Skeletal muscle satellite cell (primary cell): Measurements from ENCODE around the gene VPS26A. TPM values are rescaled to one million over a fixed set of nuclear protein-coding genes. Genes with fewer than 3 reads are reported as not detected.

ENCODE experiments used
- H3K27me3 ChIP-seq: 2 replicates; pipeline ENCODE4 v1.7.0; 2013; ENCODE audit warnings: low read length; ENCODE audit not compliant: control insufficient read depth, insufficient read depth
- H3K36me3 ChIP-seq: 2 replicates; pipeline ENCODE4 v1.7.0; 2013; ENCODE audit warnings: mild to moderate bottlenecking, control low read depth, low read length; ENCODE audit not compliant: insufficient read depth
- H3K4me1 ChIP-seq: 2 replicates; pipeline ENCODE4 v1.7.0; 2013; ENCODE audit warnings: low read length; ENCODE audit not compliant: control insufficient read depth, insufficient read depth
- H3K4me2 ChIP-seq: 2 replicates; pipeline ENCODE4 v1.7.0; 2013; ENCODE audit warnings: mild to moderate bottlenecking, low read length
- H3K4me3 ChIP-seq: 2 replicates; pipeline ENCODE4 v1.7.0; 2013; ENCODE audit warnings: low read length
- H3K9ac ChIP-seq: 2 replicates; pipeline ENCODE4 v1.7.0; 2013; ENCODE audit warnings: mild to moderate bottlenecking, low read depth, low read length, moderate library complexity
- H3K9me3 ChIP-seq: replicated peaks from 2 replicates; pipeline ENCODE4 v1.7.0; 2013; ENCODE audit warnings: mild to moderate bottlenecking, control low read depth, low read length
- total RNA-seq: library from RNA; depleted of rRNA; stranded (reverse); fragments of >200 nt; gene quantifications from 2 replicates; pipeline ENCODE4 v1.2.3, GENCODE V29; 2012; rRNA removed

Gene VPS26A
- 19.0 and 32.7 TPM in 2 replicates for total RNA-seq

DNA sequence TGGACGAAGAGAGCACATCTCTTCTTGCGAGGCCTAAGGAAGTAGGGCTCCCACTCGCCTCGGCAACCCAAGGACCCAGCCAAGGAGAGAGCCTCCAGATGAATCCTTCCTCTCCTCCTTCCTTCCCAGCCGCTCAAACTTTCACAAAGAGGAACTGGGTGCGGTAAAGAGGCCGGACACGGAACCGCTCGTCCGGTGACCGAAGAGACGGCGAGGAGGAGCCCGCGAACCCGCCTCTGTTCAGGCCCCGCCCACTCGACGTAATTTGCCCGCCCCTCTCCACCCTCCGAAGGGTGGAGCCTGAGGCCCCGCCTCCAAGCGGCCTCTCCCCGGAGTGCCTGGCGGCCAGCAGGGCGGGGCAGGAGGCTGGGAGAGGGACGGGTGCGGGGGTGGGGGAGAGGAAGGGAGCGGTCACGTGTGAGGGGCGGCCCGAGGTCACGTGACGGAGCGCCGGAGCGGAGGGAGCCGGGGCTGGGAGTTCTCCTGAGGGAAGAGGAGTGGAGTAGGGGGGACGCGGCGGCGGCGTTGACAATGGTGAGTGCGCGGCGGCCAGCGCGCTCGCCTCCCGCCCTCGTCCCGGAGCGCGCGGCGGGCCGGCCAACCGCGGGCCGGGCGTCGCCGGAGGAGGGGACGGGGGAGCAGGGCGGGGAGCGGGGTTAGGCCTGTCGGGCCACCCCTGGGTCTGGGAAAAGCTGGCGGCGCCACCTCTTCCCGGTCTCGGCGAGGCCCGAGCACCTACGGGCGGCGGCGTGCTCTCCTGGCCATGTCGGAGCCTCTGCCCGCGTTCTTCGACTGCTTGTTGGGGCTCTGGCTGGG lies at the start of gene VPS26A:
VPS26A (plus strand) TSS at position 432 of the 816 bp plus-strand sequence; CDS start at position 532, 100 bp downstream.
- peak within 1 kb of the TSS; percentile 96 for H3K9ac ChIP-seq
- peak within 1 kb of the TSS; percentile 91 for H3K4me3 ChIP-seq
- peaks cover 10% of the 10 kb centered on the region for H3K4me1 ChIP-seq
- H3K27me3 ChIP-seq: no peaks in the 10 kb centered on the region
- no peaks in the 10 kb centered on the region for H3K36me3 ChIP-seq
- H3K4me2 ChIP-seq: peak within 1 kb of the TSS; percentile 95
- no peaks in the 10 kb centered on the region for H3K9me3 ChIP-seq

DNA sequence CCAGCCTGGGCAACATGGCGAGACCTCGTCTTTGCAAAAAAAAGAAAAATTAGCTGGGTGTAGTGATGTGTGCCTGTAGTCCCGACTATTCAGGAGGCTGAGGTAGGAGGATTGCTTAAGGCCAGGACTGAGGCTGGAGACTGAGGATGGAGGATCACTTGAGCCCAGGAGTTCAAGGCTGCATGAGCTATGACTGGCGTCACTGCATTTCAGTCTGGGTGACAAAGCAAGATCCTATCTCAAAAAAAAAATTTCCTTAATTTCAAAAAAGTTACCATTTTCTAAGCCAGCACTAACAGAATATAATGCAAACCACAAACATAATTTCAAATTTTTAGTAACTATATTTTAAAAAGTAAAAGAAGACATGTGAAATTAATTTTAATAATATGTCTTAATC lies 49.4 kb upstream of the VPS26A start:
- Histone ChIP-seq H3K4me1 (no peaks in the 10 kb centered on the region), H3K27me3 (no peaks in the 10 kb centered on the region), H3K9me3 (no peaks in the 10 kb centered on the region), H3K4me3 (no peak overlapping the region), H3K9ac (no peak overlapping the region), H3K36me3 (no peaks in the 10 kb centered on the region), H3K4me2 (no peak overlapping the region)

DNA sequence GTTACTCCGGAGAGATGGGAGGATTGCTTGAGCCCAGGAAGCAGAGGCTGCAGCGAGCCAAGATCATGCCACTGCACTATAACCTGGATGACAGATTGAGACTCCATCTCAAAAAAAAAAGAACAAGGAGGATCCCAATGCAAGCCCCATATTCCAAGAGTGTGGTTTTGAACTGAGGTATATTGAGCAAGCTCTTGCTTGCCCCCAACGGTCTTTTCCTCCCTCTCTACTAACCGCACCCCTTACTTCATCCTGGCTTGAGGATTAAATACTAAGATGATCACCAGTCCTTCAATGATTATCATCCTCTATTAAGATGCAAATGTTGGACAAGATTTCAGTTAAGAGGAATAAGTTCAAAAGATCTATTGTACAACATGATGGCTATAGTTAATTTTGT lies 48.5 kb upstream of the VPS26A start:
- Histone ChIP-seq H3K4me2 (no peak overlapping the region), H3K4me3 (no peak overlapping the region), H3K36me3 (no peaks in the 10 kb centered on the region), H3K4me1 (no peaks in the 10 kb centered on the region), H3K27me3 (no peaks in the 10 kb centered on the region), H3K9ac (no peak overlapping the region), H3K9me3 (no peaks in the 10 kb centered on the region)

DNA sequence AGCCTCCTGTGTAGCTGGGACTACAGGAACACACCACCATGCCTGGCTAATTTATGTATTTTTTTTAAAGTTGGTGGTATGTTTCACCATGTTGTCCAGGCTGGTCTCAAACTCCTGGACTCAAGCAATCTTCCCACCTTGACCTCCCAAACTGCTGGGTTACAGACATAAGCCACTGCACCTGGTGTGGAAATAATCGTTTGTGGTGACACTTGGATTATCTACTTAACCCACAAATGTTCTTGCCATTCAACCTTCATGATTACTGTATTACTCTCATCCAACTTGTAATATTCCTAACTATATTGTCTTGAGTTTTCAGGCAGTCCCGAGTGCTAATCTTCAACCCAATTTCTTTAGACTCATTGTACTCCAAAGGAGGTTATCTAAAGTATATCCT lies 45.7 kb upstream of the VPS26A start:
- Histone ChIP-seq H3K4me2 (no peak overlapping the region), H3K27me3 (no peaks in the 10 kb centered on the region), H3K36me3 (no peaks in the 10 kb centered on the region), H3K9ac (no peak overlapping the region), H3K4me1 (no peaks in the 10 kb centered on the region), H3K4me3 (no peak overlapping the region), H3K9me3 (no peaks in the 10 kb centered on the region)

DNA sequence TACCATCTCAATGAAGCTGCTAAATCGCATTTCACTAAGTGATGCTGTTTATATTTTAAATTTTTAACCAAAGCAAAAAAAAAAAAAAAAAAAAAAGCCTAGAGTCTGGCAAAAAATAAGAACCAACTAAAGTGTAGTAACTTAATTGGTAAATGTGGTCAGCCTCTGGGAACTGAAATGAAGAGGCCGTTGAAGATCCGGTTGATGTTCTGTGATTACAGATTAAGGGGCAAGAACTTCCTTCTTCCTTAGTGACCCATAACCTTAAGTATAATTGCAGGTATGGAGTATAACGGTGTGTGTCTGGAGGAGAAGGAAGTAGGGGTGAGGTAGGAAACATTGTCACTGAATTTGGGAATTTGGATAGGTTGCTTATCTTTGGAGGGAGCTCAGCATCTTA lies 43.8 kb upstream of the VPS26A start:
- Histone ChIP-seq H3K4me1 (no peaks in the 10 kb centered on the region), H3K9ac (no peak overlapping the region), H3K9me3 (no peaks in the 10 kb centered on the region), H3K4me3 (no peak overlapping the region), H3K36me3 (no peaks in the 10 kb centered on the region), H3K4me2 (no peak overlapping the region), H3K27me3 (no peaks in the 10 kb centered on the region)

DNA sequence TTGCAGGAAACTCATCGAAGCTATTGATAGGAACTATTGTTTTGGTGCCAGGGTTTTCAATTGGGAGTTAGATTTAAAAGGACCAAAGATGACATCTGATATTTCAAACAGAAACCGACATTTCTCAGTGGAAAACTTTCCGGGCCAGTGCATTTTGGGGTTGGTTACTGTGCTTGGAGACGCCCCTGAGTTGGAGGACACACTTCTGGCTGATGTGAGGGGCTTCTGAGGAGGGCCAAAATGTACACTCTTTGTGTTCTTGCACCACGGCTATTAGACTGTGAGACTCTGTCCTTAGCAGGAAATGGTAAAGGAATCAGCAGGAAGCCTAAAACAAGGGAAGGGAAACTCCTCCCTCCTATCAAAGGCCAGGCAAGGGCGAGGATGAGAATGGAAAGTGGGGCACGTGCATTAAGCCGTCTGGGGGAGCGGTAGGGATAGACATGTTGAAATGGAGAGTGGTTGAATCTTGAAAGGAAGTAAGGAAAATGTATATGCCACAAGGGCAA lies 37.9 kb upstream of the VPS26A start:
- H3K4me2 ChIP-seq: peak overlapping the region; percentile 74
- peak overlapping the region; percentile 64 for H3K9ac ChIP-seq
- H3K36me3 ChIP-seq: peaks cover 4% of the 10 kb centered on the region
- H3K4me1 ChIP-seq: peaks cover 27% of the 10 kb centered on the region
- no peaks in the 10 kb centered on the region for H3K27me3 ChIP-seq
- H3K4me3 ChIP-seq: peak overlapping the region; percentile 57
- H3K9me3 ChIP-seq: no peaks in the 10 kb centered on the region

DNA sequence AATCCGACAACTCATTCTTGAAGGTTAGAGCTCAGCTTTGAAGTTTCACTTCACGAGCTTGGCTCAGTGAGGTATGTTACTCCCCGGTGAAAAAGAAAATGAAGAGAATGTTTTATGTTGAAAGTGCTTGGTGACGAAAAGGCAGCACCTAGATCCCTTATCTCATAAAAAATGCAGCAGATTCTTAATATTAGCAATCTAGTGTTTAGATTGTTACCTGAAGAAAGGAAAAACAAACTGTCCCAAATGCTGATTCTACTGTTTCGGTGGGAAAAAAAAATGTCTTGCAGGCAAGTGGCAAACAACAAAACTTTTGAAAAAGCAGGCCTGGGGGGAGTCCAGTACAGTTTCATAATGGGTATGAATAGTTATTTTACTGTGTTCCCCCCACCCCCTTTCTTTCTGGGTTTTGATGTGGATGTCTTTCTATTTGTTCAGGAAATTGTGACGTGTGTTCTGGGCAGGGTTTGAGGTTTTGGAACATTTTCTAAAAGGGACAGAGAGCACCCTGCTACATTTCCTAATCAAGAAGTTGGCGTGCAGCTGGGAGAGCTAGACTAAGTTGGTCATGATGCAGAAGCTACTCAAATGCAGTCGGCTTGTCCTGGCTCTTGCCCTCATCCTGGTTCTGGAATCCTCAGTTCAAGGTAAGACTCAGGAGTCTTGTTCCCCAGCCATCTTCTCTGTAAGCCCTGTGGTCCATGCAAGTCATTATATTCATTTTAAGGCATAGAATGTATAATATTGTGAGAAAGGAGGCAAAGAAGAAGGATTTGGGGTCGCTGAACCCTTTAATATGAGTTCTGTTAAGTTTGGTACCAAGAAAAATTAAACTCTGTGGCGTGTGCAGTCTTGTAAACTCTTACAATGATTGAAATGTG lies 36.1 kb upstream of the VPS26A start, which contains the start of gene SRGN:
SRGN (plus strand) TSS at position 514 of the 881 bp plus-strand sequence; CDS start at position 569, 55 bp downstream.
- H3K4me1 ChIP-seq: peaks cover 40% of the 10 kb centered on the region
- peak within 1 kb of the TSS; percentile 91 for H3K9ac ChIP-seq

DNA sequence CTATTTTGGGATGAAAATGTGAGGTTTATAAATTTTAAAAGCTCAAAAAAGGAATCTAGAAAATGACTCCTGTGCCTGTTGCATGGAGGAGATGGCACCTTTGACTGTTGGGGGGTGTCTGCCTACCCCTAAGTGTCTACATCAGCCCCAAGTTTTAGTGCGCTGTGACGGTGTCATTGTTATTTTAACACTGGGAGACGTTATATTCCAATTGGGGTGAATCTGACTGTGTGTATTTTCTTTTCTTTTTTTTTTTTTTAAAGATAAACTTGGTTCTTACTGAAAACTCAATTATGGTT lies 35.6 kb upstream of the VPS26A start:
- Histone ChIP-seq H3K9ac (peak overlapping the region; percentile 91), H3K4me2 (peak overlapping the region; percentile 72), H3K4me3 (peak overlapping the region; percentile 72), H3K9me3 (no peaks in the 10 kb centered on the region), H3K4me1 (peaks cover 44% of the 10 kb centered on the region), H3K27me3 (no peaks in the 10 kb centered on the region), H3K36me3 (peaks cover 5% of the 10 kb centered on the region)

More for the DNA sequence above, 36.1 kb upstream of the VPS26A start, which contains the start of gene SRGN:
- H3K27me3 ChIP-seq: no peaks in the 10 kb centered on the region
- H3K9me3 ChIP-seq: no peaks in the 10 kb centered on the region
- H3K4me3 ChIP-seq: peak within 1 kb of the TSS; percentile 72
- peaks cover 4% of the 10 kb centered on the region for H3K36me3 ChIP-seq
- peak within 1 kb of the TSS; percentile 72 for H3K4me2 ChIP-seq

DNA sequence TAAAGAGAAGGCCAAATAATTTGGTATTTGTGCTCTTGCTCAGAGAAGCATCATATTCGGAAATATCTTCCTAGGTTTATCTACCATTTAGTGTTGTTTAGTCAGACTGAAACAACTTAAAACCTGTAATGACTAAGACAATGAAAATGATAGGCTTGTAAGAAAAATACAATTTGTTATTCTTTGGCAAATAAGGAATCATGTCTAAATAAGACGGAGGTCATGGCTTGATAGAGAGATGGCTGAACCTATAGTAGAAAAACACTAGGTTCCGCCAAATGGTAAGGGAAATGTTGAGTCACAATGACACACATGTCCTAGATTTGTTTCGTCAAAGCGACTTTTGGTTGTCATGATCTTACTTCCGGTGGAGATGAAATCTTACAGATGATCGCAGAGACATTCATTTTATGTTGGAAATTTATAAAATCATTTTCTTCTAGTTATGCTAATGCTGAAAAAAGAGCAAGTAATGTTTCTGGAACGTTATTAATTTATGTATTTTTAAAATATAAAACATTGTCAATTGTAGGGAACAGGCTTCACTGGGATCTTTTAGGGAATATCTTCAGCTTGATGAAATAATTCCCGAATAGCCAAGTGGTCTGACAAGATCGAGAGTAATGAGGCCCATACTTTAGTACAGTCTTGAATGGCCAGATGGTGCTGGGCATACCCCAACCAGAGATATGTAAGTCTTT lies 35.0 kb upstream of the VPS26A start:
- Histone ChIP-seq H3K4me3 (peak overlapping the region; percentile 72), H3K9ac (peak overlapping the region; percentile 91), H3K4me1 (peaks cover 44% of the 10 kb centered on the region)

DNA sequence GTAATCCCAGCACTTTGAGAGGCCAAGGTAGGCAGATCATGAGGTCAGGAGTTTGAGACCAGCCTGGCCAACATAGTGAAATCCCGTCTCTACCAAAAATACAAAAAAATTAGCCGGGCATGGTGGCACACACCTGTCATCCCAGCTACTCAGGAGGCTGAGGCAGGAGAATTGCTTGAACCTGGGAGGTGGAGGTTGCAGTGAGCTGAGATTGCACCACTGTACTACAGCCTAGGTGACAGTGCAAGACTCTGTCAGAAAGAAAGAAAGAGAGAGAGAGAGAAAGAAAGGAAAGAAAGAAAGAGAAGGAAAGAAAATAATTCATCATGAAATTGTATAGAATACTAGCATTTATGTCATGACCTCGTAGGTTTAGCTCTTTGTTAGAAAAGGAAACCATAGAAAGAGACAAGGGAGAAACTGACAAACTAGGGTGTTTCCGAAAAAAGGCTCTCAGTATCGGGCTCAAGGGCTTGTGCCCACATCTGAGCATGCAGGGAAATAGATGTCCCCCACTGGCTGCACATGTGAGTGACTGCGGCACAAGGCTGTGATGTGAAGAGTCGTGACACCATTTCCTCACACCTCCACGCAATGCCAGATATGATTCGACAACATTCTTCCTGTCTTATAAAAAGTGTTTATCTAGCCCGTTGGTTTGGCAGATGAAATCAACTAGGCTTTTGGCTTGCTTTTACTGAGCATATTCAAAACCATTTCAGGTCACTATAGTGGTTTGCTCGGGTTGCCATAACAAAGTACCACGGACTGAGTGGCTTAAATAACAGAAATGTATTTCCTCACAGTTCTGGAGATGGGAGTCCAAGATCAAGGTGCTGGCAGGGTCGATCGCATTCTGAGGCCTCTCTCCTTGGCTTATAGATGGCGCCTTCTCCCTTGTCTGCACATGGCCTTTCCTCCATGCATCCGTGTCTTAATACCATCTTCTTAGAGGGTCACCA lies 34.1 kb upstream of the VPS26A start:
- Histone ChIP-seq H3K27me3 (no peaks in the 10 kb centered on the region), H3K36me3 (peaks cover 11% of the 10 kb centered on the region), H3K9me3 (no peaks in the 10 kb centered on the region), H3K9ac (peak overlapping the region; percentile 91), H3K4me2 (peak overlapping the region; percentile 72), H3K4me1 (peaks cover 44% of the 10 kb centered on the region), H3K4me3 (peak overlapping the region; percentile 72)

More for the DNA sequence above, 35.0 kb upstream of the VPS26A start:
- peaks cover 10% of the 10 kb centered on the region for H3K36me3 ChIP-seq
- H3K27me3 ChIP-seq: no peaks in the 10 kb centered on the region
- H3K4me2 ChIP-seq: peak overlapping the region; percentile 72
- H3K9me3 ChIP-seq: no peaks in the 10 kb centered on the region
